Progenitor cell of endocrine pancreas (in vitro differentiated cells): ENCODE results near the gene ADAMTS16. TPM values are rescaled to one million over a fixed set of nuclear protein-coding genes. Genes with fewer than 3 reads are reported as not detected.

Experiments used
- DNase-seq: peaks from one replicate; pipeline ENCODE4 v3.0.0; 2021; ENCODE audit warnings: low spot score; ENCODE audit not compliant: unreplicated experiment
- H3K27ac Mint-ChIP-seq: 2 replicates; pipeline ENCODE4 v1.8.0; 2021; ENCODE audit warnings: mild to moderate bottlenecking, moderate library complexity, mixed read lengths
- H3K27me3 Mint-ChIP-seq: 2 replicates; pipeline ENCODE4 v1.8.0; 2021; ENCODE audit warnings: mixed read lengths
- H3K36me3 Mint-ChIP-seq: 2 replicates; pipeline ENCODE4 v1.8.0; 2022; ENCODE audit warnings: mixed read lengths; ENCODE audit not compliant: insufficient read depth
- H3K4me1 Mint-ChIP-seq: 2 replicates; pipeline ENCODE4 v1.8.0; 2021; ENCODE audit warnings: low read depth, mixed read lengths
- H3K4me3 Mint-ChIP-seq: 2 replicates; pipeline ENCODE4 v1.8.0; 2021; ENCODE audit warnings: low read depth, mild to moderate bottlenecking, moderate library complexity, mixed read lengths
- H3K9me3 Mint-ChIP-seq: 2 replicates; pipeline ENCODE4 v1.8.0; 2021; ENCODE audit warnings: low read depth, mixed read lengths
- total RNA-seq: library from RNA; stranded (reverse); gene quantifications from 2 replicates; pipeline ENCODE4 v1.2.1, GENCODE V29; 2021
- TF ChIP-seq, protein P1 (sequence below): fragments of 200-600 bp; sonication (generic); IDR thresholded peaks from one replicate; pipeline ENCODE4 v1.5.0; 2021; ENCODE audit warnings: antibody characterized with exemption, mild to moderate bottlenecking; ENCODE audit not compliant: unreplicated experiment

ADAMTS16 gene
- total RNA-seq, 1 donor from 2014 or later: 40.7 TPM

DNA sequence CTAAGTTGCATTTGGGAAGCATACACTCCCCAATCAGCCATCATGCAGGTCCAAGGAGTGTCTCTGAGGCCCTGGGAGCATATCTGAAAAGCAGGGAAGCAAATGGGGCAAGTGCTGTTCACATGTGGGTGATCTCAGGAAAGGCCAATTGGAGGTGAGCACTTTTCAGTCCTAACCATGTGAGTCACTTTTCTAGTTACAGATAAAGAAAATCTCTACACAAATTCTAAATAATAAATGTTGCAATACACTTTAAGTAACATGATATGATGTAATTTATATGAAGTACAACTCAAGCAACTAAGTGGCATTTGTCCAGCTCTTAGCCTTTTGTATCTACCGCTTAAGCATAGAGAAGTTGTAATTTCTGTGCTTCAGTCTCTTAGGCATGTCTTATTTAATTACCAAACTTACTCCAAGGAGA is 18.4 kb downstream of the ADAMTS16 start:
- Mint-ChIP-seq H3K27ac (peak overlapping the region; percentile 22), H3K4me1 (peaks cover 34% of the 10 kb centered on the region), H3K36me3 (peaks cover 10% of the 10 kb centered on the region), H3K27me3 (no peaks in the 10 kb centered on the region), H3K4me3 (no peak overlapping the region), H3K9me3 (no peaks in the 10 kb centered on the region)
- TF ChIP-seq, protein P1, sequence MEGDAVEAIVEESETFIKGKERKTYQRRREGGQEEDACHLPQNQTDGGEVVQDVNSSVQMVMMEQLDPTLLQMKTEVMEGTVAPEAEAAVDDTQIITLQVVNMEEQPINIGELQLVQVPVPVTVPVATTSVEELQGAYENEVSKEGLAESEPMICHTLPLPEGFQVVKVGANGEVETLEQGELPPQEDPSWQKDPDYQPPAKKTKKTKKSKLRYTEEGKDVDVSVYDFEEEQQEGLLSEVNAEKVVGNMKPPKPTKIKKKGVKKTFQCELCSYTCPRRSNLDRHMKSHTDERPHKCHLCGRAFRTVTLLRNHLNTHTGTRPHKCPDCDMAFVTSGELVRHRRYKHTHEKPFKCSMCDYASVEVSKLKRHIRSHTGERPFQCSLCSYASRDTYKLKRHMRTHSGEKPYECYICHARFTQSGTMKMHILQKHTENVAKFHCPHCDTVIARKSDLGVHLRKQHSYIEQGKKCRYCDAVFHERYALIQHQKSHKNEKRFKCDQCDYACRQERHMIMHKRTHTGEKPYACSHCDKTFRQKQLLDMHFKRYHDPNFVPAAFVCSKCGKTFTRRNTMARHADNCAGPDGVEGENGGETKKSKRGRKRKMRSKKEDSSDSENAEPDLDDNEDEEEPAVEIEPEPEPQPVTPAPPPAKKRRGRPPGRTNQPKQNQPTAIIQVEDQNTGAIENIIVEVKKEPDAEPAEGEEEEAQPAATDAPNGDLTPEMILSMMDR: no peak
- DNase-seq: no peak

DNA sequence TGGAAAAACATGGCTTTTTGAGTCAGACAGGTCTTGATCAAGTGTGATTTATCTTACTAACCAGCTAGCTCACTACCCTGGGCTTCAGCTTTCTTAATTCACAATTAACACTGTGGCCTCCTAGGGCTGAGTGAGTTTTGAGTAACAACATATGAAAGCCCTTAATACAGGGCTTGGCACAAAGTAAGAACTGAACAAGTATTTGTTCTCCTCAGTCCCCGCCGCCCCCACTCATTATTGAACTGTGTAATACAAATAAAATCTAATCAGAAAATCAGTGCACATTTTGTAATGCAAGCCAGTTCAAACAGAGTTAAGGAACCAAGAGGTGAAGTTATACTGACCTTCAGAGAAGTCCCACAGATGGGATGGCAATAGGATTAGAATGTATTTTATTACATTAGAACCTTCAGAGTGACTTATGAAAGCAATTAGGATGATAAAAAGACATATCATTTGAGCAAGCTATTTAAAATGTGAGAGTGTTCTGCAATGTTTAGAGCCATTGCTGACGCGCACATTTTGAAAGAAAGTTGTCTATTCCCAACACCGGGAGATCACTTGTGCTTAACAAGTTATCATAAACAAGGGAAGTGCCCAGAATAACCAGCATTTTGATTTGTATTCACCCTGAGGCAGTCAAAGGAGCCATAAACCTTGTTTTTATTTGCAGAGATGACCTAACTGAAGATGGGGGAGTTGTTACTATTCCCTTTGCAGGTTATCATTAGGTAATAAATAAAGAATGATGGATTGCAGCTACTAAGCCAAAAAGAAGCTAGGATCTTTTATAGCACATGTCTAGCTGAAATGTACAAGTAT is 19.4 kb downstream of the ADAMTS16 start:
- Mint-ChIP-seq H3K27me3 (no peaks in the 10 kb centered on the region), H3K27ac (no peak overlapping the region), H3K4me3 (no peak overlapping the region), H3K36me3 (peaks cover 12% of the 10 kb centered on the region), H3K9me3 (no peaks in the 10 kb centered on the region), H3K4me1 (peaks cover 38% of the 10 kb centered on the region)
- TF ChIP-seq, protein P1: no peak
- no peak for DNase-seq

DNA sequence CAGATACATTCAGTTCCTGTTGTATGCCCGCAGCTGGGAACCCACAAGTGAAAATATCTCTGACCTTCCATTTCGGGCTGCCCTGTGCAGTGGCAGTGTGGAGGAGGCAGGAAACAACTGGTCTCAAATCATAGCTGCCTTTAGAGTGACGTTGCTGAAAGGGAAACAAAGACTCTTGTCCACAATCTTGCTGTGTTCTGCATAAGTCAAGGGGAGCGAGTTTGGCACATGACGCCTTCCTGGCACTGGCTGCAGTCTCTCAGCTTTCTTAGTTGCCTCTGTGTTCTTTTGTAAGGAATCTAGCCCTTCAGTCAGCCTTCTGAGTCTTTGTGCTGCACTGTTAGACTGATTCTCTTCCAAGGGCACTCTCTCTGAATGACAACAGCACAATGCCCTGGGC is 24.0 kb downstream of the ADAMTS16 start:
- Mint-ChIP-seq H3K9me3 (no peaks in the 10 kb centered on the region), H3K36me3 (peaks cover 23% of the 10 kb centered on the region), H3K27me3 (no peaks in the 10 kb centered on the region), H3K4me1 (peaks cover 29% of the 10 kb centered on the region), H3K27ac (no peak overlapping the region), H3K4me3 (no peak overlapping the region)
- TF ChIP-seq, protein P1: no peak
- no peak for DNase-seq

DNA sequence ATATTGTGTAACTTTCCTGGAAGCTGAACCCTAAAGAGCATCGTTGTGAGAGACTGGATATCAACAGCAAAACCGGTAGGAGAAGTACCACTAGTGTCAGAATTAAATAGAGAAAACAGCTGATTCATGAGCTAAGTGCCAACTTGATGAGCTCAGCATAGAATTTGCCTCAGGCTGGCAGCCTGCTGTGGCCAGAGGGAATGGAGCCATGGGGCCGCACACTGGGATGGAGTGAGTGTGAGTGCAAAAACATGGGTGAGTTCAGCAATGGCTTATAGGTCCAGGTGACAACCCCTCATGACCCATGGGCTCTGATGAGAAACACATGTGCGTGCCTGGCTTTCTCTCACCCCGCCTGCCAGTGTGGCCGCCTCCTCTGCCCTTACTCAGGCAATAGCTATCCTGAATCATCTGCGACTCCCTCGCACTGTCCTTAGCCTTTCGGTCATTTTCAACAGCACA is 25.4 kb downstream of the ADAMTS16 start:
- H3K36me3 Mint-ChIP-seq: peaks cover 29% of the 10 kb centered on the region
- TF ChIP-seq, protein P1: no peak
- H3K27me3 Mint-ChIP-seq: no peaks in the 10 kb centered on the region
- no peak for DNase-seq
- no peak overlapping the region for H3K4me3 Mint-ChIP-seq
- H3K27ac Mint-ChIP-seq: no peak overlapping the region
- H3K9me3 Mint-ChIP-seq: no peaks in the 10 kb centered on the region
- H3K4me1 Mint-ChIP-seq: peaks cover 16% of the 10 kb centered on the region

DNA sequence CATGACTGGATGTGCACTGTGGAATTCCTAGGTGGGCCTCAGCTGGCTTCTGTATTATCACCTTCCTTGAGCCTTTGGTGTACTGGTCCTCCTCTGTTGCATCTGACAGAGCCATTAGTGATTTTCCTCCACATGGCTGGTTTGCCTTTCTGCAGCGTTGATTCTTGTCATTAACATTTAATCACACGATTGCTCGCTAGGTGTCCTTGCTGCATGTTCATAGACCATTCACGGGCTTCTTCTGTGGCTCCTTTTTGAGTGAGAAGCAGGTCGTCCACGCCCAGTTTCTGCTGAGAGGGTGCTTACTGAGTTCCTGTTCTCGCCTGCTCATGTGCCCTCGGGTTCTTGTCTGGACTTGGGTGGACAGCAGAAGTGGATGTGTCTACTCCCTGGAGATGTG is 29.3 kb downstream of the ADAMTS16 start:
- Mint-ChIP-seq H3K27me3 (no peaks in the 10 kb centered on the region), H3K9me3 (peaks cover 14% of the 10 kb centered on the region), H3K27ac (no peak overlapping the region), H3K4me3 (no peak overlapping the region), H3K4me1 (peaks cover 10% of the 10 kb centered on the region), H3K36me3 (peaks cover 33% of the 10 kb centered on the region)
- TF ChIP-seq, protein P1: no peak
- no peak for DNase-seq
